Peyer's patch (tissue), 4 donors: ENCODE data around the gene CCDC122.

Experiments
- POLR2A ChIP-seq, 2 donors: fragments of 450-650 bp; IDR thresholded peaks; one replicate each; pipeline ENCODE4 v1.5.1; 2017; ENCODE audit warnings: antibody characterized with exemption in 2 of 2, mild to moderate bottlenecking in 2 of 2, moderate library complexity in 2 of 2
- TF ChIP-seq, protein P1 (sequence below), 6 experiments: fragments of 450-650 bp in 4 of 6; fragments of 200-600 bp in 2 of 6; sonication (generic) in 1 of 6; IDR thresholded peaks; one replicate each; pipeline ENCODE4 v1.5.1; 2017 to 2019; ENCODE audit warnings: antibody characterized with exemption in 6 of 6, mild to moderate bottlenecking in 3 of 6, moderate library complexity in 1 of 6

DNA sequence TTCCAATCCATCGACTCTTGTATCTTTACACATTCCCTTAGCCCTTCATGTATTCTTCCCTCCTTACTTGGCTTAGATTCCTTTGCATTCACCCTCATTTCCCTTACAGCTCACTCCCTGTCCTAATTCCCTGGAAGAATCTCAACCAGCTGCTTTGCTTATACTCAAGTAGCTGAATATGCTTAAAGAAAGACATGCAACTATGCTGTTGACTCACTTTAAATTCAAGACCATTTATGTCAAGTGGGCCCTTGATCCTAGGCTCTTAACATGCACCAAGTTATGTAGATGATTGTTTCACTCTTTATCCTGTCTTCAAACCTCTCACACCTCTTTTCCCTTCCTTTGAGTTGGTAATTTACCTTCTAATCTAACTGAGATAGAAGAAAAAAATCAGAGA lies 7.4 kb downstream of the CCDC122 start:
- TF ChIP-seq, protein P1, sequence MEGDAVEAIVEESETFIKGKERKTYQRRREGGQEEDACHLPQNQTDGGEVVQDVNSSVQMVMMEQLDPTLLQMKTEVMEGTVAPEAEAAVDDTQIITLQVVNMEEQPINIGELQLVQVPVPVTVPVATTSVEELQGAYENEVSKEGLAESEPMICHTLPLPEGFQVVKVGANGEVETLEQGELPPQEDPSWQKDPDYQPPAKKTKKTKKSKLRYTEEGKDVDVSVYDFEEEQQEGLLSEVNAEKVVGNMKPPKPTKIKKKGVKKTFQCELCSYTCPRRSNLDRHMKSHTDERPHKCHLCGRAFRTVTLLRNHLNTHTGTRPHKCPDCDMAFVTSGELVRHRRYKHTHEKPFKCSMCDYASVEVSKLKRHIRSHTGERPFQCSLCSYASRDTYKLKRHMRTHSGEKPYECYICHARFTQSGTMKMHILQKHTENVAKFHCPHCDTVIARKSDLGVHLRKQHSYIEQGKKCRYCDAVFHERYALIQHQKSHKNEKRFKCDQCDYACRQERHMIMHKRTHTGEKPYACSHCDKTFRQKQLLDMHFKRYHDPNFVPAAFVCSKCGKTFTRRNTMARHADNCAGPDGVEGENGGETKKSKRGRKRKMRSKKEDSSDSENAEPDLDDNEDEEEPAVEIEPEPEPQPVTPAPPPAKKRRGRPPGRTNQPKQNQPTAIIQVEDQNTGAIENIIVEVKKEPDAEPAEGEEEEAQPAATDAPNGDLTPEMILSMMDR (IDR thresholded peaks at IDR 0.05): no peak
- no peak for TF ChIP-seq POLR2A (IDR thresholded peaks at IDR 0.05)
